Measurements from ENCODE around the gene CDX1.

DNA sequence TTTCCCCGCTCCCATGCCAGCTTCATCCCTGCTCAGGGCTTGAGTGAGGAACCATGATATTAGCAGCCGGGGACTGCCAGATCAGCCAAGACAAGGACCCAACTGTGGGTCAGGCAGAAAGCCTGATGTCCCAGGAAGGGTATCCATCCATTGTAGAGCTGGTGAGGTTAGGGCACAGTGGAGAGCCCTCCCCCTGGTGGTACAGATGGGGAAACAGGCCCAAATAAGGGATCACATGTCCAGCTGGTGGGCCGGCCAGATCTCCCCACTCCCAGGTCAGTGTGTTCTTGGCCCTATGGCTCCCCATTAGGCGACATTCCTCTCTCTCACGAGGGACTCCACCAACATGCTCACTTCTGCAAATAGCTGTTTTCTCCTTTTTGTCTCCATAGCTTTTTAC is 9.0 kb downstream of the CDX1 start:
- TF ChIP-seq, protein P1, sequence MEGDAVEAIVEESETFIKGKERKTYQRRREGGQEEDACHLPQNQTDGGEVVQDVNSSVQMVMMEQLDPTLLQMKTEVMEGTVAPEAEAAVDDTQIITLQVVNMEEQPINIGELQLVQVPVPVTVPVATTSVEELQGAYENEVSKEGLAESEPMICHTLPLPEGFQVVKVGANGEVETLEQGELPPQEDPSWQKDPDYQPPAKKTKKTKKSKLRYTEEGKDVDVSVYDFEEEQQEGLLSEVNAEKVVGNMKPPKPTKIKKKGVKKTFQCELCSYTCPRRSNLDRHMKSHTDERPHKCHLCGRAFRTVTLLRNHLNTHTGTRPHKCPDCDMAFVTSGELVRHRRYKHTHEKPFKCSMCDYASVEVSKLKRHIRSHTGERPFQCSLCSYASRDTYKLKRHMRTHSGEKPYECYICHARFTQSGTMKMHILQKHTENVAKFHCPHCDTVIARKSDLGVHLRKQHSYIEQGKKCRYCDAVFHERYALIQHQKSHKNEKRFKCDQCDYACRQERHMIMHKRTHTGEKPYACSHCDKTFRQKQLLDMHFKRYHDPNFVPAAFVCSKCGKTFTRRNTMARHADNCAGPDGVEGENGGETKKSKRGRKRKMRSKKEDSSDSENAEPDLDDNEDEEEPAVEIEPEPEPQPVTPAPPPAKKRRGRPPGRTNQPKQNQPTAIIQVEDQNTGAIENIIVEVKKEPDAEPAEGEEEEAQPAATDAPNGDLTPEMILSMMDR (IDR thresholded peaks at IDR 0.05; ENCODE audit: insufficient read depth, low read length): peak; percentile 27
- TF ChIP-seq POLR2AphosphoS5 (IDR thresholded peaks at IDR 0.05; ENCODE audit: low read depth): no peak

All from HL-60 (cell line).